HG03159 (cell line): Measurements from ENCODE around the gene HARS2.
"Not testable (repeated sequence)": the region's sequence is repeated elsewhere in the genome, so short reads cannot be mapped to it uniquely, and the experiment has no call there.

Source experiments
- ATAC-seq: cut with Tn5 transposase; IDR thresholded peaks from one replicate; pipeline ENCODE4 v1.9.1; 2021; ENCODE audit warnings: mild to moderate bottlenecking, moderate library complexity; ENCODE audit not compliant: unreplicated experiment

Gene HARS2

DNA sequence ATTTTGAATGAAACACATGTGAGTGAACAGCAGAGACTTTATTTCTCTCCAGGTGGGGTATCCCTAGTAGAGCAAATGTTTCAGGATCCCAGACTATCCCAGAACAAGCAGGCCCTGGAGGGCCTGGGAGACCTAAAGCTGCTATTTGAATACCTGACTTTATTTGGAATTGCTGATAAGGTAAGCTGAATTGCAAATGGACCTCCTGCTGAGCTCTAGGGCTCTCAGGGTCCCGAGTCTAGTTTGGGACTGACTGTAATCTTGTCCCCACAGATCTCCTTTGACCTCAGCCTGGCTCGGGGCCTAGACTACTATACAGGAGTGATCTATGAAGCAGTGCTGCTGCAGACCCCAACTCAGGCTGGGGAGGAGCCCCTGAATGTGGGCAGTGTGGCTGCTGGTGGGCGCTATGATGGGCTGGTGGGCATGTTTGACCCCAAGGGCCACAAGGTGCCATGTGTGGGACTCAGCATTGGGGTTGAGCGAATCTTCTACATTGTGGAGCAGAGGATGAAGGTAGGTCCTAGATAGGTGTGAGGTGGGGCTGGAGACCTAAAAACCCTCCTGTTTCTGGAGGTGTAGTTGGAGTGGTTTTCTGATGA lies 5.7 kb downstream of the HARS2 start:
- no peak for ATAC-seq

DNA sequence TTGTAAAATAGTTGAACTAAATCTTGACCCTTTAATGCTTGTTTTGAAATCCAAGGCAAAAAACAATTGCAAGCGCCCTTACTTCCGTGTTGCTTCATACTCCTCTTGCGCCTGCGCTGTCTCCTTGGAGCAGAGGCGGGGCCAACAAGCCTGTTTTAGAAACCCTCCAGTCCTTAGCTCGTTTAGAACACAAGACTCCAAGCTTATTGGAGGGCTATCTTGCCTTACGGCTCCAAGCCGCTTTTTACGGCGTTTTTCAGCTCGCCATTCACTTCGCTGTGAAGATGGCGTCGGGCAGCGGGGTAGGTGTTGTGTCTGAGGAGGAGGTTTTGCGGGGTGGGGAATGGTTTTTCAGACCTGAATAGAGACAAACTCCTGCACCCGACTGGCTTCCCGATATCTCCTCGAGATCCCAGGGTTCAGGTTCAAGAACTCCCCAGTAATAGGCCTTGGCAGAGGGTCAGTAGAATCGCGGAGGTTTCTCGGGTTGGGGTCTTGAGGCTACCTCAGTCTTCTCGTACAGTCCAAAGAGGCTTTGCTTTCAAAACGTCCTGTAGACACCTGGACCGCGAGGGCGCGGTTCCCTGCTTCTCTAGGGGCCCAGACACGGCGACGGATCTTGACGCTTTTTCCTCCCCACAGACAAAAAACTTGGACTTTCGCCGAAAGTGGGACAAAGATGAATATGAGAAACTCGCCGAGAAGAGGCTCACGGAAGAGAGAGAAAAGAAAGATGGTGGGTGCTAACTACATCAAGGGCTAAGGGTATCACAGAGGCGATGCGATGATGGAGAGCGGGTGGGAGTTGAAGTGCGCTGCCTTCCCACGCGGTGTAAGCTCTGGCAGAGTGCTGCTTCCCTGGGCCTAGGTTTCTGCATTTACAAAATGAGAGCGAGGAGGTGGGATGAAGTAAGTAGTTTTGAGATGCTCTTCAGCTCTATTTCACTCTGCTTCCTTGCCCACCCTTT lies 9.2 kb downstream of the HARS2 start, which contains the start of gene ZMAT2:
Gene ZMAT2 (plus strand): TSS at position 271 of the 968 bp plus-strand sequence. CDS start 14 bp downstream, at position 285.
- ATAC-seq: peak; percentile 97

DNA sequence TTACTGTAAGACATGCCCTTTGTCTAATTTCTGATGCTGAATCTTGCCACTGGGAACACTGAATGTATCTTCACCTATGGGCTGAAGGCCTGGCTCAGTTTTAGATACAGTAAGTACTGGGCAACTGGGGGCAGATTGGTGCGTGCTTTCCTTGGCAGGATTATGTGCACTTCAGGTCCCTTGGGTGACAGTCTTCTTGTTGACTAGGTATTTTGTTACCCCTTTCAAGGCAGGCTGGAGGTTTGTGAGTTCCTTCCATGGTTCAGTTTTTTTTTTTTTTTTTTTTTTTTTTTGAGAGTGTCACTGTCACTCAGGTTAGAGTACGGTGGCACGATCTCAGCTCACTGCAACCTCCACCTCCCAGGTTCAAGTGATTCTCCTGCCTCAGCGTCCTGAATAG lies 16.6 kb downstream of the HARS2 start:
- no peak for ATAC-seq

DNA sequence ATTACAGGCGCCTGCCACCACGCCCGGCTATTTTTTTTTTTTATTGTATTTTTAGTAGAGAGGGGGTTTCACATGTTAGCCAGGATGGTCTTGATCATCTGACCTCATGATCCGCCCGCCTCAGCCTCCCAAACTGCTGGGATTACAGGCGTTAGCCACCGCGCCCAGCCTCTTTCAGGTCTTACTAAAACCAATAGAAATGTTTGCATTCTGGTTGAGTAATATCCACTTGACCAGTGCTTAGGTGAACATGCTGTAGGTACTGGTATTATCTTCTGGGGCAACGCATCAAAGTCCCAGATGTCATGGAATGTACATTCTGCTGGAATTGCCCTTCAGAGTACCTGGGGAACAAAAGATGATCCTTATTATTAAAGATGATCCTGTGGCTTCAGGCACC lies 17.5 kb downstream of the HARS2 start:
- ATAC-seq: not testable (repeated sequence)

DNA sequence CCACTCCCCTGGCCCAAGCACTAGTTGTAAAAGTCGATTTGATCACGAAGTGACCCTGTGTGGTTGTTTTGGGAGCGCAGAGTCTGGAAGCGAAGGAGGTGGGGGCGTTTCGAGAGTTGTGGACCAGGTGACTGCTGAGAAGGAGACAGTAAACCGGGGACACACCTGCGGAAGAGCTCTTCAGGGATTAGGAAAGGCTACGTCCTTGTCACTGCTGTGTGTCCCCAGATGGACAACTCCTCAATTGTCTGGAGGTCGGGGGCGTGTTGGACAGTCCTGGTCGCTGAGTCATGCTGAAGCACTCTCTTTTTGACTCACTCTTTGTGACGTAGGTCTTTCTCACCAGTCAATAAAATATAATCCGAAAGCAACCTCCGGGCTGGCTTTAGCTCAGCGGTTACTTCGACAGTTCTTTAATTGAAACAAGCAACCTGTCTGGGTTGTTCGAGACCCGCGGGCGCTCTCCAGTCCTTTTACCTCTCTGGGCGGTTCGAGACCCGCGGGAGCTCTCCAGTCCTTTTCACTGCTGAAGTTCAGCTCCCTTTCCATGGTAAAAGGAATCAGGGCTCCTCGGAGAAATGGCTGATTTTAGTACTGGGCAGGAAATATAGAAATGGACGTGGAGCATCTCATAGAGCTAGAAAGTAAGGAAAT lies 19.8 kb downstream of the HARS2 start:
- peak; percentile 89 for ATAC-seq

DNA sequence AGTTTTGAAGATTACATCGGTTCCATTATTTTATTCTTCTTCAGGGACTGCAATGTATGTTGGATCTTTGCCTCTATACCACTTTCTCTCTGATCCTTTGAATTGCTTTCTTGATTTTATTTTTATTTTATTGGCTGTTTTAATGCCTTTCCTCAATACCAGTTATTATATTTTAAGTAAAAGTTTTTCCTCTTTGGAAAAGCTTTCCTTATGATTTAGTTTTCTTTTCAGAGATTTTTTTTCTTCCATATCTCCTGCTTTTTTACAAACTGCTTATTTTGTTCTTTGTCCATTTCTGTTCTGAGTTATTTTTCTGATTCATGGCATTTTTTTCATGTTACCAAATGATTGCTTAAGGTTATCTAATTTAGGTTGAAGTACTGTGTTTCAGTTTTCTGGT lies 20.5 kb downstream of the HARS2 start:
- ATAC-seq: no peak

DNA sequence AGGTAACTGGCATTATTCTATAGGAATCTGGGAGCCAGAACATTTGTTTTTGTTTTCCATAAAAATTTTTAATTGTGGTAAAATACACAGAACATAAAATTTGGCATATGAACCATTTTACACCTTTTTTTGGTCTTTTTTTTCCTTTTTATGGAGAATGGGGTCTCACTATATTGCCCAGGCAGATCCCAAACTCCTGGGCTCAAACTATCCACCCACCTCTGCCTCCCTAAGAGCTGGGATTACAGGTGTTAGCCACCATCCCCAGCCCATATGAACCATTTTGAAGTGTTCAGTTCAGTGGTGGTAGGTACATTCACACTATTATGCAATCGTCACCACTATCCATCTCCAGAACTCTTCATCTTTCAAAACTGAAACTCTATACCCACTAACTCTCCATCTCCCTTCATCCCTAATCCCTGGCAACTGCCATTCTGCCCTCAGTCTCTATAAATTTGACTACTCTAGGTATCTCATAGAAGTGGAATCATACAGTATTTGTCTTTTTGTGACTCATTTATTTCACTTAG lies 22.4 kb downstream of the HARS2 start:
- no peak for ATAC-seq

DNA sequence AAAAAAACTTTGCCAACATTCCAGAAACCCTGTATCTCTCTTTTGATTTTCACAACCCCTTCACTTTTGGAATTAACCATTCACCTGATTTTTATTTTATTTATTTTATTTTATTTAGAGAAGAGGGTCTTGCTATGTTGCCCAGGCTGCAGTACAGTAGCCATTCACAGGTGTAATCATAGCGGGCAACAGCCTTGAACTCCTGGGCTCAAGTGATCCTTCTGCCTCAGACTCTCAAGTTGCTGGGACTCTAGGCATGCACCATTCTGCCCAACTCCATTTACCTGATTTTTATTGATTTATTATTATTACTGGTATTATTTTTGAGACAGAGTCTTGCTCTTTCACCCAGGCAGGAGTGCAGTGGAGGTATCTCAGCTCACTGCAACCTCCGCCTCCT lies 25.0 kb downstream of the HARS2 start:
- not testable (repeated sequence) for ATAC-seq

DNA sequence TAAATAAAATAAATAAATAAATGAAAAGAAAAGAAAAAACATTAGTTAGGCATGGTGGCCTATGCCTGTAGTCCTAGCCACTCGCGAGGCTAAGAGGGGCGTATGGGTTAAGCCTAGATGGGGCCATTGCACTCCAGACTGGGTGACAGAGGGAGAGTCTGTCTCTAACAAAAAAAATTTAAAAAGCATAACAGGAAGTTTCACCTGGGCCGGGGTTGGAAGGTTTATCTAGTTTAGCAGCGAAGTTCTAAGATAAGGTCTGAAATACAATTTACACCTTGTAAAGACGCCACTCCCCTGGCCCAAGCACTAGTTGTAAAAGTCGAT lies 27.0 kb downstream of the HARS2 start:
- ATAC-seq: no peak

DNA sequence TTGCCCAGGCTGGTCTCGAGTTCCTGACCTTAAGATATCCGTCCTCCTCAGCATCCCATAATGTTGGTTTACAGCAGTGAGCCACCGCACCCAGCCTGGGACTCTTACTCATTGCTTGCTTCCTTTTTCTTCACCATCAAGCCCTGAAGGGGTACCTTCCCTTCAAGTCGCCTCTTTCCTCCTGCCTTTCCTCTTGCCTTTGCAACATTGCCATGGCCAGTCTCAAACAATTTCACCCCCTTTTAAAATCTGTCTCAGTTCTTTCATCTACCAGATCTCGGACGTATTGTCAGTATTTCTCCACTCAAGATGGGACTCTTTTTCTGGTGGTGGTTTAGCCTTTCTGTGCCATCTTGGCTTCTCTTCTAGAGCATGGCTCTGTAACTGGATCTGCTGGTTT lies 29.5 kb downstream of the HARS2 start:
- peak; percentile 11 for ATAC-seq

DNA sequence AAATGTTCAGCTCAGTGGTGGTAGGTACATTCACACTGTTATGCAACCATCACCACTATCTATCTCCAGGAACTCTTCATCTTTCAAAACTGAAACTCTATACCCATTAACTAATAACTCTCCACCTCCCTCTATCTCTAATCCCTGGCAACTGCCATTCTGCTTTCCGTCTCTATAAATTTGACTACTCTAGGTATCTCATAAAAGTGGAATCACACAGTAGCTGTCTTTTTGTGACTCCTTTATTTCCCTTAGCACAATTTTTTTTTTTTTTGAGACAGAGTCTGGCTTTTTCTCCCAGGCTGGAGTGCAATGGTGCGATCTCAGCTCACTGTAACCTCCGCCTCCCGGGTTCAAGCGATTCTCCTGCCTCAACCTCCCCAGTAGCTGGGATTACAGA lies 30.1 kb downstream of the HARS2 start:
- ATAC-seq: not testable (repeated sequence)

DNA sequence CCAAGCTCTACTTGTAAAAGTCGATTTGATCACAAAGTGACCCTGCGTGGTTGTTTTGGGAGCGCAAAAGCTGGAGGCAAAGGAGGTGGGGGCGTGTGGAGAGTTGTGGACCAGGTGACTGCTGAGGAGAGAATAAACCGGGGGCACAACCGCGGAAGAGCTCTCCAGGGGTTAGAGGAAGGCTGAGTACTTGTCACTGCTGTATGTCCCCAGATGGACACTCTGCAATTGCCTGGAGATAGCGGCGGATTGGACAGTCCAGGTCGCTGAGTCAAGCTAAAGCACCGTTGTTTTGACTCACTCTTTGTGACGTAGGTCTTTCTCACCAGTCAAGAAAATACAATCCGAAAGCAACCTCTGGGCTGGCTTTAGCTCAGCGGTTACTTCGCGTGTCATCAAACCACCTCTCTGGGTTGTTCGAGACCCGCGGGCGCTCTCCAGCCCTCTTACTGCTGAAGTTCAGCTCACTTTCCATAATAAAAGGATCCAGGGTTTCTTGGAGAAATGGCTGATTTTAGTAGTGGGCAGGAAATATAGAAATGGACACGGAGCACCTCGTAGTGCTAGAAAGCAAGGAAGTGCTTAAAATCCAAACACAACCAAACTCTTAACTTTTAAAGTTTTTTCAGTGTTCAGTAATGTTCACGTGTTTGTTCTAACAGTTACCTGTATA lies 34.7 kb downstream of the HARS2 start:
- ATAC-seq: peak; percentile 93

DNA sequence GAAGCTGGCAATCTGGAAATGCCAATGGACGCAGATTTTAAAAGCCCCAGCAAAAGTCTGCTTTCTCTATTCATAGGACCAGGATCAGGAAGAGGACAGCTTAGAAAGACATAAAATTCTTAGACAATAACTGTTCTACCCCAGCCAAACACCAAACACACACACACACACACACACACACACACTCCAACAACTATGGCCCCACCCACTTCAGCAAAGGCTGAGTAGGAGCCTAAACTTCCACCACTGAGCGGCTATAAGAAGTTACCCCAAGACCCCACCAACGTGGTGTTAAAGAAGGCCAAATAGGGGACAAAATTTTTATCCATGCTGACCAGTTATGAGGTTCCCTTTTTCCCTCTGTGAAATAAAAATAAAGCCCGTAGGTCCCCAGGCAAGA lies 41.8 kb downstream of the HARS2 start:
- no peak for ATAC-seq

DNA sequence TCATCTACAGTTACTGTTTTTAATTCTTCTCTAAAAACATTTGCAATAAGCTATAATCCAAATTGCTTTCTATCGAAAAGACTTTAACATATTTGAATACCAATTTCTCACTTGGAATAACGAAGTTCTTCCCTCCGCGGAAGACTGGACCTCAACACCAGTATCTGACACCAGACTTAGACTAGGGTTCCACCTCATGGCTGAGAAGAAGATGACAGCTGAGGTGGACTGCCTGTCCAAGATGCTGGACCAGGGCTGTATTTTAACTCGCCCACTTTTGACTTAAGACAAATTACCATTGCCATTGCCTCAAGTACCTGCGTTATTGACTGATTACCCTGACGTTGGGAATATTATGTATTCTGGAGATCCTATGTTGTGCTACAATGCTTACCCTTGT lies 43.1 kb downstream of the HARS2 start:
- ATAC-seq: no peak

DNA sequence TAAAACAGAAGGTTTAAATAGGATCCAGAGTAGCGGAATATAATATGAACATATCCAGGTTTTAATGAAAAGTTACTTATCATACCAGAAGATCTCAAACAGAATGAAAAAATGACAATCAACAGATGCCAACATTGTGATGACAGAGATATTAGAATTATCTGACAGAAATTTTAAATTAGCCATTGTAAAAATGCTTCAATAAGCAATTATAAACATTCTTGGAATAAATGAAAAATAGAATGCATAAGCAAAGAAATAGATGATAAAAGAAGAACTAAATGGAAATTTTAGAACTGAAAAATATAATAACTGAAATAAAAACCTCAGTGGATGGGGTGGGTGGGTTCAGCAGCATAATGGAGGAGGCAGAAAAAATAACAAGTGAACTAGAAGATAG lies 46.2 kb downstream of the HARS2 start:
- ATAC-seq: no peak

DNA sequence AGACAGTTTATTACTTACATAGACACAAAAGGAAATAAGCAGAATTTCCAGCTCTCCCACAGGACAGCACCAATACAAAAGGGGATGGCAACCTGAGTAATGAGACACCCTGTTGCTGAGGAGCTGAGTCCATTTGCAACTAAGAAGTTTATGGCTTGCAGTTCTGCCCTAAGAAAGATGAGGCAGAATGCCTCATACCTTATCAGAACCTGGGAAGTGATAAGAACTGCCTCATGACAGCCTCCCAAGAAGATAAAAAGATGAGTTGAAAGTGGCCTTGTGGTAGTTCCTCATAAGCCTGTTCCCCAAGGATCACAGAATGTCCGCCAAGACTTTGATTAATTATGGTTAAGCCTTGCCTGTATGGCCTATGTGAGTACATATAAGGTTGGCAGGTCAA lies 50.7 kb downstream of the HARS2 start:
- no peak for ATAC-seq
